ENCODE measurements around the gene DAB2IP.

Gene DAB2IP

GRCh38 chr9:121745396-121745695 is 93.9 kb downstream of the DAB2IP start:
- TF ChIP-seq, protein P1, sequence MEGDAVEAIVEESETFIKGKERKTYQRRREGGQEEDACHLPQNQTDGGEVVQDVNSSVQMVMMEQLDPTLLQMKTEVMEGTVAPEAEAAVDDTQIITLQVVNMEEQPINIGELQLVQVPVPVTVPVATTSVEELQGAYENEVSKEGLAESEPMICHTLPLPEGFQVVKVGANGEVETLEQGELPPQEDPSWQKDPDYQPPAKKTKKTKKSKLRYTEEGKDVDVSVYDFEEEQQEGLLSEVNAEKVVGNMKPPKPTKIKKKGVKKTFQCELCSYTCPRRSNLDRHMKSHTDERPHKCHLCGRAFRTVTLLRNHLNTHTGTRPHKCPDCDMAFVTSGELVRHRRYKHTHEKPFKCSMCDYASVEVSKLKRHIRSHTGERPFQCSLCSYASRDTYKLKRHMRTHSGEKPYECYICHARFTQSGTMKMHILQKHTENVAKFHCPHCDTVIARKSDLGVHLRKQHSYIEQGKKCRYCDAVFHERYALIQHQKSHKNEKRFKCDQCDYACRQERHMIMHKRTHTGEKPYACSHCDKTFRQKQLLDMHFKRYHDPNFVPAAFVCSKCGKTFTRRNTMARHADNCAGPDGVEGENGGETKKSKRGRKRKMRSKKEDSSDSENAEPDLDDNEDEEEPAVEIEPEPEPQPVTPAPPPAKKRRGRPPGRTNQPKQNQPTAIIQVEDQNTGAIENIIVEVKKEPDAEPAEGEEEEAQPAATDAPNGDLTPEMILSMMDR (IDR thresholded peaks at IDR 0.05; ENCODE audit: low read depth, low read length, missing control alignments), result no peak
- no peak for DNase-seq (ENCODE audit: extremely low read depth, low read depth)
- H3K4me3 ChIP-seq (replicated peaks; ENCODE audit: low read depth, low read length), result no peak overlapping the region

DNA sequence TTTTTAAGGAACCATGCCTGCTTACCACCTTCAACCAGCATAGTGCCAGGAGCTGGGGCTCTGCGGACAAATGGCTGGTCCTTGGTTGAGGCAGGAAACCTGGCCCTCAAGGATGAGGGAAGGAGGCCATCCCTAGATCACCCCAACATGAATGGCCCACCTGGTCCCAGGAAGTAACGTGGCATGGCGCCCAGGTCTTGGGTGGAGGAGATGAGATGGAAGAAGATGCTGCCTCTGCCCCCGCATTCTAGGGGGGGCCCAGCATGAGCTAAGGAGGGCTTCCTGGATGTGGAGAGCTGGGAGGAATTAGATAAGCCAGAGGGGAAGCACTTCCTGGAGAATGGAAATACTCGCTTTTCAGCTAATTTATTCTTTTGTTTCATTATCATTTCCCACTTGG is 95.0 kb downstream of the DAB2IP start:
- no peak for DNase-seq (ENCODE audit: extremely low read depth, low read depth)
- TF ChIP-seq, protein P1 (IDR thresholded peaks at IDR 0.05; ENCODE audit: low read depth, low read length, missing control alignments), result no peak
- no peak overlapping the region for H3K4me3 ChIP-seq (replicated peaks; ENCODE audit: low read depth, low read length)

- TF ChIP-seq, protein P1 (IDR thresholded peaks at IDR 0.05; ENCODE audit: low read depth, low read length, missing control alignments), result no peak
- DNase-seq (ENCODE audit: extremely low read depth, low read depth), result no peak
- no peak overlapping the region for H3K4me3 ChIP-seq (replicated peaks; ENCODE audit: low read depth, low read length)
Observed at GRCh38 chr9:121746866-121747265, 95.4 kb downstream of the DAB2IP start.

DNA sequence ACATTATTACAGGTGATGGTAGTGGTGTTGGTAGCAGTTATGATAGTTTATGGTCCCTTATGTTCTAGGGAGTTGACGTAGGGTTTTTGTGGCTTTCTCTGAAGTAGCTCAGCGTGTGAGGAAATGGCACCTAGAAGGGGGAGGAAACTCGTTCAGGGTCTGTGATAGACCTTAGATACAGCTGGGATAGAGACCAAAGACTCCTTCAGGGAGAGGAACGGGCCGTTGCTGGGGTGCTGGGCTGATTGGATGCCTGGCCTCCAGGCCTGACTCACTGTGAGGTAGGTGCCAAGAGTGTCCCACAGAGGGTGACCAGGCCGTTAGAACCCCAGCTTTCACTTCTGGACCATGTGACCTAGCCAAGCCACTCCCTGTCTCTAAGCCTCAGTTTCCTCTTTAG is 96.6 kb downstream of the DAB2IP start:
- no peak for DNase-seq (ENCODE audit: extremely low read depth, low read depth)
- TF ChIP-seq, protein P1 (IDR thresholded peaks at IDR 0.05; ENCODE audit: low read depth, low read length, missing control alignments), result no peak
- H3K4me3 ChIP-seq (replicated peaks; ENCODE audit: low read depth, low read length), result no peak overlapping the region

- no peak overlapping the region for H3K4me3 ChIP-seq (replicated peaks; ENCODE audit: low read depth, low read length)
- TF ChIP-seq, protein P1 (IDR thresholded peaks at IDR 0.05; ENCODE audit: low read depth, low read length, missing control alignments), result no peak
- DNase-seq (ENCODE audit: extremely low read depth, low read depth), result no peak
Observed at GRCh38 chr9:121748727-121749423, 97.4 kb downstream of the DAB2IP start.

DNA sequence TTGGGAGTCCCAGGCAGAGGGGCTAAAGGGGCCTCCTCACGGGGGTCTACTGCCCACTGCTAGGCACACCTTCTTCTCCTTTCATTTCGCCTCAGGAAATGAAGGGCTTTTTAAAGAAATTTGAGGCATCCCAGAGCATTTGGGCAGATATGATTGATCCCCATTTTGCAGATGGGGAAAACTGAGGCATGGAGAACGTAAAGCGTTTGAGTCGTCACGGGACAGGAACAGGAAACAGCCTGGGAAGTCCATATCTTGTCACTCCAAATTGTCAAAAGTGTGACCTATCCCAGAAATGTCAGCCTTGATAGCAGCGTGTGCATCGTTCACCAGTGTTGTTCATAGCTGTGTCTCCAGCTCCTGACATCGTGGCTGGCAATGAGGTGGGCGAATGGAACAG is 98.2 kb downstream of the DAB2IP start:
- DNase-seq (ENCODE audit: extremely low read depth, low read depth), result no peak
- H3K4me3 ChIP-seq (replicated peaks; ENCODE audit: low read depth, low read length), result no peak overlapping the region
- TF ChIP-seq, protein P1 (IDR thresholded peaks at IDR 0.05; ENCODE audit: low read depth, low read length, missing control alignments), result no peak

DNA sequence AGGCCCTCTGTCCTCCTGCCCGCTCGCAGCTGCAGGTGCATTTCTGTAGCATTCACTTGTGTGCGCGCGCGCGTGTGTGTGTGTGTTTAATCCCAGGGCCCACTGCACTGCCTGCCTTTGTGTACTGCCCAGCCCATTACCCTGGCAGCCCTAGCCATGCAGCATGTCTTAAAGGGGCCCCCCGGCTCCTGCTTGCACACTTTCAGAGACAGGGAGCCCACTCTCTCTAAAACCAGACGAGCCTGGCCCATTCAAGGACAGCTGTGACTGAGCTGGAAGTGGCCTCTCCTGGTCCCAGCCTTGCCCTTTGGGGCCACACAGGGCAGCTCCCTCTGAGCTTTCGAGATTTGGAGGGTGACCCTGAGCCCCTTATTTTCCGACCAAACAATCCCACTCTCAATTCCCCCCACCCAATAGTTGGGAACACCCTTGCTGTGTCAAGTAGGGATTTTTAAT is 98.9 kb downstream of the DAB2IP start:
- DNase-seq (ENCODE audit: extremely low read depth, low read depth), result no peak
- no peak overlapping the region for H3K4me3 ChIP-seq (replicated peaks; ENCODE audit: low read depth, low read length)
- TF ChIP-seq, protein P1 (IDR thresholded peaks at IDR 0.05; ENCODE audit: low read depth, low read length, missing control alignments), result no peak
